K562 (cell line): ENCODE measurements around the gene CACNA1S. TPM values are rescaled to one million over a fixed set of nuclear protein-coding genes. Genes with fewer than 3 reads are reported as not detected.
A peak's percentile ranks its signal among the peaks of the same experiment; 100 is the strongest.

Source experiments
- ATAC-seq: fragments of 200-7000 bp; cut with Tn5 transposase; 3 replicates; pipeline ENCODE4 v1.9.1; 2020; ENCODE audit warnings: moderate library complexity
- BruUV-seq: library from RNA; stranded (reverse); fragments of 400-500 nt; replicated peaks from 2 replicates; lab custom pipeline; 2021; lab: Mats Ljungman, UMichigan
- CTCF ChIA-PET: fragments of 300-600 bp; formaldehyde crosslinking; extraction: SDS; loops from one replicate; lab custom pipeline; 2021; ENCODE audit warnings: low intra/inter-chr PET ratio; lab: Yijun Ruan, JAX
- POLR2A ChIA-PET: fragments of 300-600, 350-650 bp; sonication (Branson Sonifier 250); formaldehyde crosslinking; extraction: SDS; loops from one replicate; lab custom pipeline; 2021; ENCODE audit warnings: antibody characterized with exemption, inconsistent platforms; lab: Yijun Ruan, JAX
- DNase-seq, 4 experiments: peaks; one replicate each; pipeline versions ENCODE4 v3.0.0 to v3.0.0-alpha.2; 2011 to 2018; ENCODE audit warnings: low spot score in 3 of 4, mixed read lengths in 3 of 4; ENCODE audit errors: extremely low read depth in 1 of 4
- FAIRE-seq: peaks from 2 replicates; lab custom pipeline; 2011; peaks lifted over from hg19 to GRCh38; lab: Jason Lieb, UNC
- H2AFZ ChIP-seq: 2 replicates; pipeline ENCODE4 v1.6.0; 2011; ENCODE audit warnings: low read depth, low read length, control low read depth, inconsistent platforms
- H3K27ac ChIP-seq: fragments of 200-600 bp; 3 replicates; pipeline ENCODE4 v1.8.0; 2011; ENCODE audit warnings: low read depth, mild to moderate bottlenecking, control low read depth, inconsistent platforms, low read length, moderate library complexity, mixed read lengths; ENCODE audit errors: extremely low read depth
- H3K27me3 ChIP-seq, 2 experiments: fragments of 300-600 bp in 1 of 2; 2 replicates in 1 of 2; 3 replicates in 1 of 2; pipeline versions ENCODE4 v1.6.0 to v1.8.0; 2011; ENCODE audit warnings: inconsistent platforms in 2 of 2, low read length in 2 of 2, mild to moderate bottlenecking in 1 of 2, mixed read lengths in 1 of 2, moderate library complexity in 1 of 2; ENCODE audit not compliant: control insufficient read depth in 2 of 2, insufficient read depth in 2 of 2
- H3K36me3 ChIP-seq: fragments of 300-600 bp; 3 replicates; pipeline ENCODE4 v1.8.0; 2011; ENCODE audit warnings: mild to moderate bottlenecking, low read length, inconsistent platforms; ENCODE audit not compliant: control insufficient read depth, insufficient read depth
- H3K4me1 ChIP-seq, 2 experiments: fragments of 200-600 bp in 1 of 2; replicated peaks in 1 of 2; 2 replicates in 1 of 2; 3 replicates in 1 of 2; pipeline versions ENCODE4 v1.5.1 to v1.8.0; 2011; ENCODE audit warnings: inconsistent platforms in 2 of 2, low read length in 2 of 2, mild to moderate bottlenecking in 1 of 2, mixed read lengths in 1 of 2, moderate library complexity in 1 of 2; ENCODE audit not compliant: control insufficient read depth in 2 of 2, insufficient read depth in 2 of 2
- H3K4me2 ChIP-seq: 2 replicates; pipeline ENCODE4 v1.6.1; 2011; ENCODE audit warnings: low read length, control low read depth, inconsistent platforms, mixed read lengths; ENCODE audit not compliant: insufficient read depth
- H3K4me3 ChIP-seq: fragments of 200-600 bp; sonication (generic), shearing (Covaris generic); 2 replicates; pipeline ENCODE4 v1.5.1; 2016; ENCODE audit warnings: control low read depth, inconsistent platforms
- H3K79me2 ChIP-seq: fragments of 200-600 bp; 3 replicates; pipeline ENCODE4 v1.8.0; 2011; ENCODE audit warnings: low read length, inconsistent platforms; ENCODE audit not compliant: control insufficient read depth, insufficient read depth
- H3K9ac ChIP-seq, 2 experiments: 2 replicates each; pipeline versions ENCODE4 v1.6.0 to v1.6.1; 2011; ENCODE audit warnings: low read depth in 2 of 2, low read length in 2 of 2, control low read depth in 1 of 2, inconsistent platforms in 1 of 2, mild to moderate bottlenecking in 1 of 2, mixed read lengths in 1 of 2; ENCODE audit not compliant: insufficient read depth in 1 of 2
- H3K9me1 ChIP-seq: one replicate; pipeline ENCODE4 v1.6.0; 2011; ENCODE audit warnings: inconsistent platforms, mild to moderate bottlenecking, low read length, moderate library complexity; ENCODE audit not compliant: control insufficient read depth, insufficient read depth
- H3K9me3 ChIP-seq: replicated peaks from 2 replicates; pipeline ENCODE4 v1.5.1; 2011; ENCODE audit warnings: low read depth, low read length, inconsistent platforms; ENCODE audit not compliant: control insufficient read depth, insufficient read depth
- H4K20me1 ChIP-seq: replicated peaks from 2 replicates; pipeline ENCODE4 v1.6.1; 2011; ENCODE audit warnings: low read length, inconsistent platforms, mixed read lengths; ENCODE audit not compliant: control insufficient read depth, insufficient read depth
- ATF4 ChIP-seq: fragments of 450-650 bp; formaldehyde crosslinking; IDR thresholded peaks from 2 replicates; pipeline ENCODE4 v1.4.0; 2022; ENCODE audit warnings: mild to moderate bottlenecking, moderate library complexity
- ERF ChIP-seq: fragments of 450-650 bp; formaldehyde crosslinking; IDR thresholded peaks from 2 replicates; pipeline ENCODE4 v1.4.0; 2020; ENCODE audit warnings: mild to moderate bottlenecking, mixed read lengths
- HDAC3 ChIP-seq: fragments of 450-650 bp; IDR thresholded peaks from 2 replicates; pipeline ENCODE4 v1.6.1; 2018; ENCODE audit warnings: borderline replicate concordance, mild to moderate bottlenecking, moderate library complexity; ENCODE audit not compliant: partially characterized antibody
- HDGF ChIP-seq: fragments of 450-650 bp; IDR thresholded peaks from 2 replicates; pipeline ENCODE4 v1.6.1; 2016
- NFATC3 ChIP-seq: fragments of 450-650 bp; IDR thresholded peaks from 2 replicates; pipeline ENCODE4 v1.6.1; 2017; ENCODE audit warnings: mild to moderate bottlenecking
- RBBP5 ChIP-seq: fragments of 200-600 bp; sonication (generic); IDR thresholded peaks from 2 replicates; pipeline ENCODE4 v1.6.1; 2012; ENCODE audit warnings: borderline replicate concordance, mild to moderate bottlenecking, low read length, control low read depth, inconsistent platforms; ENCODE audit not compliant: insufficient read depth, poor library complexity, severe bottlenecking
- RBFOX2 ChIP-seq: fragments of 200-400 bp; formaldehyde crosslinking; IDR thresholded peaks from 2 replicates; pipeline ENCODE4 v1.6.1; 2017; ENCODE audit warnings: low read depth, mild to moderate bottlenecking, low read length, moderate library complexity
- RCOR1 ChIP-seq, 2 experiments: IDR thresholded peaks; 2 replicates each; pipeline ENCODE4 v1.6.1; 2012; ENCODE audit warnings: low read depth in 2 of 2, low read length in 2 of 2, borderline replicate concordance in 1 of 2, improper control_type of control experiment in 1 of 2
- SAFB2 ChIP-seq: fragments of 200-400 bp; formaldehyde crosslinking; IDR thresholded peaks from 2 replicates; pipeline ENCODE4 v1.6.1; 2018; ENCODE audit warnings: borderline replicate concordance, low read length, low read depth, moderate library complexity; ENCODE audit not compliant: severe bottlenecking
- WGBS: fragments of 100-300 bp; shearing (Covaris generic); methylation state at CpG from one replicate; pipeline ENCODE4 v1.1.6; 2016; ENCODE audit warnings: low coverage, mixed read lengths; ENCODE audit not compliant: insufficient coverage; ENCODE audit errors: missing lambda C conversion rate; 5-methylcytosine and 5-hydroxymethylcytosine counted together
- in situ Hi-C: fragments of 300-500 bp; cut with MboI; formaldehyde crosslinking; loops from 4 replicates; pipeline ENCODE4 v1.15.0; 2018; ENCODE audit warnings: inconsistent platforms, mixed read lengths
- intact Hi-C: fragments of 100-400 bp; cut with micrococcal nuclease; formaldehyde crosslinking; loops from 2 replicates; pipeline ENCODE4 v1.14.2; 2022
- polyA plus RNA-seq, 8 experiments: library from polyadenylated mRNA; depleted of rRNA in 4 of 8; stranded (reverse) in 5 of 8; unstranded in 3 of 8; fragments of >200 nt; fragmentation: Nextera tagmentation in 2 of 8; fragmentation: Illumina TruSeq in 1 of 8; extraction: Ambion mirVana in 2 of 8; extraction: Trizol in 1 of 8; gene quantifications; 2 replicates each; pipeline versions ENCODE4 v1.2.1 to v1.2.3, GENCODE V29; 2011 to 2014; ENCODE audit warnings: inconsistent platforms in 1 of 8, missing spikeins in 1 of 8
- total RNA-seq, 7 experiments: library from RNA; depleted of rRNA in 6 of 7; stranded (reverse); fragments of >200 nt in 6 of 7; fragmentation: Illumina TruSeq in 2 of 7; extraction: Trizol in 2 of 7; gene quantifications; 2 replicates each; pipeline versions ENCODE4 v1.2.1 to v1.2.3, GENCODE V29; 2011 to 2021; ENCODE audit warnings: low replicate concordance in 1 of 7

The CACNA1S gene
- total and polyA plus RNA-seq, 9 of the 15 experiments (the other 6 are each of a cell fraction or from before 2014, with no cell fraction given): not detected

- in situ Hi-C loops: no loop called here
- no peak overlapping the region; the same call in 2 of the 3 replicates for H3K27ac ChIP-seq
- no peak for DNase-seq
These were observed 94.4 kb downstream of the CACNA1S start for GRCh38 chr1:201017828-201018163.

GRCh38 chr1:201016943-201017827 lies 95.0 kb downstream of the CACNA1S start:
- Histone ChIP-seq H4K20me1 (no peaks in the 10 kb centered on the region), H3K4me1 (peaks cover 74 to 96% of the 10 kb centered on the region in 2 experiments), H3K79me2 (peaks cover 8% of the 10 kb centered on the region), H3K4me2 (no peak overlapping the region), H3K4me3 (no peak overlapping the region), H3K9me3 (no peaks in the 10 kb centered on the region), H2AFZ (no peak overlapping the region), H3K9ac (peak overlapping the region in 1 of 2 experiments; percentile 32; a peak in 1 of 4 replicates), H3K9me1 (no peaks in the 10 kb centered on the region), H3K27ac (no peak overlapping the region; the same call in 2 of the 3 replicates), H3K36me3 (no peaks in the 10 kb centered on the region), H3K27me3 (no peaks in the 10 kb centered on the region)
- intact Hi-C loops (no loop called here), in situ Hi-C loops (no loop called here)
- TF ChIP-seq HDGF (no peak), RCOR1 (IDR thresholded peaks at IDR 0.05; ENCODE audit: borderline replicate concordance in 1 of 2, low read depth in 2 of 2, low read length in 2 of 2) (0 out of 4 replicates have a peak, but pooled peaks of 1 of the 2 experiments have one; percentile 21), ATF4 (CRISPR knock-in tag) (no peak), SAFB2 (no peak), RBFOX2 (0 out of 2 replicates have a peak, but pooled peaks have one; percentile 16)
- WGBS: 85% methylated on average over 8 of the region's 9 CpGs
- DNase-seq: no peak
- ChIA-PET POLR2A (interaction anchor here (0.6 to 3.1 kb wide), 4 partner anchors 8 to 771 kb away, joined by 3 to 11 read pairs (median 3); no protein-coding TSS in a partner anchor), CTCF (no interaction called here)
- BruUV-seq: no TSS peak
- no peak for FAIRE-seq
- ATAC-seq: no peak

More at GRCh38 chr1:201017828-201018163, 94.4 kb downstream of the CACNA1S start:
- BruUV-seq: no TSS peak
- no peak overlapping the region for H2AFZ ChIP-seq
- peaks cover 14% of the 10 kb centered on the region for H3K79me2 ChIP-seq
- FAIRE-seq (no peak), ATAC-seq (no peak)
- ChIA-PET CTCF (no interaction called here), POLR2A (interaction anchor here (0.6 to 1.1 kb wide), 2 partner anchors 18 to 21 kb away, joined by 3 read pairs; no protein-coding TSS in a partner anchor)
- WGBS: 59% methylated on average over 2 of the region's 2 CpGs
- no peaks in the 10 kb centered on the region for H3K27me3 ChIP-seq
- intact Hi-C loops: no loop called here
- H3K4me3 ChIP-seq: no peak overlapping the region
- no peaks in the 10 kb centered on the region for H4K20me1 ChIP-seq
- peak overlapping the region in 1 of 2 experiments; percentile 32; a peak in 1 of 4 replicates for H3K9ac ChIP-seq
- no peak overlapping the region for H3K4me2 ChIP-seq
- no peaks in the 10 kb centered on the region for H3K9me3 ChIP-seq
- peaks cover 79 to 96% of the 10 kb centered on the region in 2 experiments for H3K4me1 ChIP-seq
- TF ChIP-seq HDAC3 (no peak), NFATC3 (no peak), ERF (CRISPR knock-in tag) (no peak), RBBP5 (peak; percentile 36)
- no peaks in the 10 kb centered on the region for H3K36me3 ChIP-seq
- peaks cover 2% of the 10 kb centered on the region for H3K9me1 ChIP-seq
